ENCODE results near the gene DHTKD1. TPM values are rescaled to one million over a fixed set of nuclear protein-coding genes. Genes with fewer than 3 reads are reported as not detected.

DHTKD1 gene
- total RNA-seq, 1 experiment from 2014 or later: 15.8 TPM

DNA sequence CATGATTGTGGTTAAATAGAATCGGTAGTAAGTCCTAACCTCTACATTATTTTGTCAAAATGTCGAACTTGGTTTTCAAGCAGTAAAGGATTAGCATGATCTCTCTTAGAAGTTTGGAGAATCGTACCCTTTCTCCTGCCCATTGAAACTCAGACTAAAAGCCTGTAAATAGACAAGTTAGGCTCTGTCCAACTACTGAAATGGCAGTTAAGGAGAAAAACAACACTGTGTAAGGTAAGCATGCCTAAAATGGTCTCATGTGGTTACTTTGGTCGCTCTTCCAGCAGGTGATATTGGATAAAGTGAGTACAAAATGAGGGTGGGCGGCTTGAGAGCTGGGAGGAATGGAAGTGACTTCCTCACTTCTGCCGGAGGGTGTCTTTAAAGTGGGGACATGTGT, 85.8 kb downstream of the DHTKD1 start:
- H3K27ac ChIP-seq (ENCODE audit: low read length): no peak overlapping the region
- TF ChIP-seq POLR2AphosphoS5 (IDR thresholded peaks at IDR 0.05; ENCODE audit: low read depth, low read length): no peak
- no peak for TF ChIP-seq SIN3A (IDR thresholded peaks at IDR 0.05; ENCODE audit: borderline replicate concordance, insufficient read depth, low read depth, low read length)
- TF ChIP-seq, protein P1, sequence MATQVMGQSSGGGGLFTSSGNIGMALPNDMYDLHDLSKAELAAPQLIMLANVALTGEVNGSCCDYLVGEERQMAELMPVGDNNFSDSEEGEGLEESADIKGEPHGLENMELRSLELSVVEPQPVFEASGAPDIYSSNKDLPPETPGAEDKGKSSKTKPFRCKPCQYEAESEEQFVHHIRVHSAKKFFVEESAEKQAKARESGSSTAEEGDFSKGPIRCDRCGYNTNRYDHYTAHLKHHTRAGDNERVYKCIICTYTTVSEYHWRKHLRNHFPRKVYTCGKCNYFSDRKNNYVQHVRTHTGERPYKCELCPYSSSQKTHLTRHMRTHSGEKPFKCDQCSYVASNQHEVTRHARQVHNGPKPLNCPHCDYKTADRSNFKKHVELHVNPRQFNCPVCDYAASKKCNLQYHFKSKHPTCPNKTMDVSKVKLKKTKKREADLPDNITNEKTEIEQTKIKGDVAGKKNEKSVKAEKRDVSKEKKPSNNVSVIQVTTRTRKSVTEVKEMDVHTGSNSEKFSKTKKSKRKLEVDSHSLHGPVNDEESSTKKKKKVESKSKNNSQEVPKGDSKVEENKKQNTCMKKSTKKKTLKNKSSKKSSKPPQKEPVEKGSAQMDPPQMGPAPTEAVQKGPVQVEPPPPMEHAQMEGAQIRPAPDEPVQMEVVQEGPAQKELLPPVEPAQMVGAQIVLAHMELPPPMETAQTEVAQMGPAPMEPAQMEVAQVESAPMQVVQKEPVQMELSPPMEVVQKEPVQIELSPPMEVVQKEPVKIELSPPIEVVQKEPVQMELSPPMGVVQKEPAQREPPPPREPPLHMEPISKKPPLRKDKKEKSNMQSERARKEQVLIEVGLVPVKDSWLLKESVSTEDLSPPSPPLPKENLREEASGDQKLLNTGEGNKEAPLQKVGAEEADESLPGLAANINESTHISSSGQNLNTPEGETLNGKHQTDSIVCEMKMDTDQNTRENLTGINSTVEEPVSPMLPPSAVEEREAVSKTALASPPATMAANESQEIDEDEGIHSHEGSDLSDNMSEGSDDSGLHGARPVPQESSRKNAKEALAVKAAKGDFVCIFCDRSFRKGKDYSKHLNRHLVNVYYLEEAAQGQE (IDR thresholded peaks at IDR 0.05; ENCODE audit: insufficient read depth in 1 of 2, low read depth in 2 of 2, low read length in 1 of 2): no peak
- no peak for TF ChIP-seq TCF7L2 (IDR thresholded peaks at IDR 0.05; ENCODE audit: low read depth, low read length)
- TF ChIP-seq, protein P2, sequence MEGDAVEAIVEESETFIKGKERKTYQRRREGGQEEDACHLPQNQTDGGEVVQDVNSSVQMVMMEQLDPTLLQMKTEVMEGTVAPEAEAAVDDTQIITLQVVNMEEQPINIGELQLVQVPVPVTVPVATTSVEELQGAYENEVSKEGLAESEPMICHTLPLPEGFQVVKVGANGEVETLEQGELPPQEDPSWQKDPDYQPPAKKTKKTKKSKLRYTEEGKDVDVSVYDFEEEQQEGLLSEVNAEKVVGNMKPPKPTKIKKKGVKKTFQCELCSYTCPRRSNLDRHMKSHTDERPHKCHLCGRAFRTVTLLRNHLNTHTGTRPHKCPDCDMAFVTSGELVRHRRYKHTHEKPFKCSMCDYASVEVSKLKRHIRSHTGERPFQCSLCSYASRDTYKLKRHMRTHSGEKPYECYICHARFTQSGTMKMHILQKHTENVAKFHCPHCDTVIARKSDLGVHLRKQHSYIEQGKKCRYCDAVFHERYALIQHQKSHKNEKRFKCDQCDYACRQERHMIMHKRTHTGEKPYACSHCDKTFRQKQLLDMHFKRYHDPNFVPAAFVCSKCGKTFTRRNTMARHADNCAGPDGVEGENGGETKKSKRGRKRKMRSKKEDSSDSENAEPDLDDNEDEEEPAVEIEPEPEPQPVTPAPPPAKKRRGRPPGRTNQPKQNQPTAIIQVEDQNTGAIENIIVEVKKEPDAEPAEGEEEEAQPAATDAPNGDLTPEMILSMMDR (IDR thresholded peaks at IDR 0.05): no peak
- DNase-seq (ENCODE audit: low read depth, low spot score): no peak
- H3K4me3 ChIP-seq (ENCODE audit: low read depth in 2 of 2, low read length in 2 of 2): no peak overlapping the region
- H3K36me3 ChIP-seq (ENCODE audit: control insufficient read depth, insufficient read depth, low read length): peaks cover 3% of the 10 kb centered on the region; the same call in 1 of the 2 replicates
- H3K9me3 ChIP-seq (ENCODE audit: control insufficient read depth, insufficient read depth, low read depth, low read length): no peaks in the 10 kb centered on the region
- in situ Hi-C loops (cut with HindIII; ENCODE audit: low pct_unique_long_range_greater_than_20kb, low sequenced_read_pairs): no loop called here
- no peaks in the 10 kb centered on the region for H3K27me3 ChIP-seq (ENCODE audit: control insufficient read depth, insufficient read depth, low read length)
- ChIA-PET CTCF (no interaction called here), POLR2A (no interaction called here)
- BruUV-seq (replicated peaks): no TSS peak
- no peak for ATAC-seq
- intact Hi-C loops (cut with micrococcal nuclease; ENCODE audit: unreplicated experiment): no loop called here
- no peaks in the 10 kb centered on the region for H3K4me1 ChIP-seq (ENCODE audit: control insufficient read depth, insufficient read depth, low read length)

DNA sequence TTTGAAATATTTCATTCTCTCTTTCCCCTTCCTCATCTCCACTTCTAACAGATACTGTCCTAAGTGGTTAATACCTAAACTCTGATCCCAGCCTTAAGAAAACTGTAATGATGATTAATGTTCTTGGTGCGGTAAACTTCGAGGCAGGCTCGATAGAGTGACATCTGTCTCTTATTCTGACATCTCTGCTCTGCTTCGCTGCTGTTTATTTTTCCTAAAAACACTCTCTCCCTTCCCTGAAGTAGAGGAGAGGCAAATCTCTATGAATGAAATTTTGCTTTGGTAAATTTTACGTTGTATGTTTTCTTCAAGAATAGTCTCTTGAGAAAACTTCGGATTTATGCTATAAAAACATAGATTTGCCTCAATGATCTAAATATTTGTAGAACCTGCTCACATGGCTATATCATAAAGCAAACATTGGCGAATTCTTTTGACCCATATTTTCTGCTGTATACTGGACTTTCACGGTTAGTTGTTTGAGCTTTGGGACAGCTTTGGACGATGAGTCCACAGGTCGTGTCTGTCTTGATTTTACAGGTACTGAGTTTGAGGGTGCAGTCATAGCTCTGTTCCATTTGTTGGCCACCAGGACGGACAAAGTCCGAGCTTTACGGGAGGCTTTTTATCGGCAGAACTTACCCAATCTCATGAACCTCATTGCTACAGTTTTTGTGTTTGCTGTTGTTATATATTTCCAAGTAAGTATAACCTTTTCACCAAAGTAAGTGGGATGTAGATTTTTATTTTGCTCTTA, 87.8 kb downstream of the DHTKD1 start:
- peaks cover 5% of the 10 kb centered on the region; the same call in 1 of the 2 replicates for H3K36me3 ChIP-seq (ENCODE audit: control insufficient read depth, insufficient read depth, low read length)
- ATAC-seq (no peak), DNase-seq (ENCODE audit: low read depth, low spot score) (no peak)
- no peak for TF ChIP-seq POLR2AphosphoS5 (IDR thresholded peaks at IDR 0.05; ENCODE audit: low read depth, low read length)
- TF ChIP-seq, protein P2 (IDR thresholded peaks at IDR 0.05): no peak
- no peak for TF ChIP-seq TCF7L2 (IDR thresholded peaks at IDR 0.05; ENCODE audit: low read depth, low read length)
- TF ChIP-seq SIN3A (IDR thresholded peaks at IDR 0.05; ENCODE audit: borderline replicate concordance, insufficient read depth, low read depth, low read length): no peak
- TF ChIP-seq, protein P1 (IDR thresholded peaks at IDR 0.05; ENCODE audit: insufficient read depth in 1 of 2, low read depth in 2 of 2, low read length in 1 of 2): no peak
- CTCF ChIA-PET: no interaction called here
- in situ Hi-C loops (cut with HindIII; ENCODE audit: low pct_unique_long_range_greater_than_20kb, low sequenced_read_pairs) (no loop called here), intact Hi-C loops (cut with micrococcal nuclease; ENCODE audit: unreplicated experiment) (no loop called here)
- H3K27me3 ChIP-seq (ENCODE audit: control insufficient read depth, insufficient read depth, low read length): no peaks in the 10 kb centered on the region
- no peak overlapping the region for H3K27ac ChIP-seq (ENCODE audit: low read length)
- H3K9me3 ChIP-seq (ENCODE audit: control insufficient read depth, insufficient read depth, low read depth, low read length): no peaks in the 10 kb centered on the region
- POLR2A ChIA-PET: no interaction called here
- BruUV-seq (replicated peaks): no TSS peak
- H3K4me3 ChIP-seq (ENCODE audit: low read depth in 2 of 2, low read length in 2 of 2): no peak overlapping the region
- no peaks in the 10 kb centered on the region for H3K4me1 ChIP-seq (ENCODE audit: control insufficient read depth, insufficient read depth, low read length)

Measured in Panc1 (cell line).